K562 (cell line): ENCODE measurements around the gene RNF32.

Source experiments
- CBX2 ChIP-seq: fragments of 200-600 bp; sonication (generic); IDR thresholded peaks from one replicate; pipeline ENCODE4 v1.6.1; 2012; ENCODE audit warnings: mild to moderate bottlenecking, low read length, inconsistent platforms; ENCODE audit not compliant: insufficient read depth, poor library complexity, severe bottlenecking
- CC2D1A ChIP-seq: fragments of 450-650 bp; IDR thresholded peaks from 2 replicates; pipeline ENCODE4 v1.6.1; 2017; ENCODE audit warnings: mild to moderate bottlenecking
- EZH2 ChIP-seq: IDR thresholded peaks from 2 replicates; pipeline ENCODE4 v1.6.1; 2012; ENCODE audit warnings: low read depth, mild to moderate bottlenecking, inconsistent platforms, low read length, borderline replicate concordance
- GABPA ChIP-seq: fragments of 200-800 bp; sonication (Bioruptor generic); conservative IDR thresholded peaks from 2 replicates; pipeline ENCODE4 v1.6.1; 2016; ENCODE audit warnings: low read depth, missing genetic modification characterization, missing compliant biosample characterization
- JUND ChIP-seq, 2 experiments: IDR thresholded peaks; 2 replicates in 1 of 2; 3 replicates in 1 of 2; pipeline ENCODE4 v1.6.1; 2011; ENCODE audit warnings: borderline replicate concordance in 2 of 2, low read depth in 2 of 2, low read length in 2 of 2, improper control_type of control experiment in 1 of 2, missing biosample characterization in 1 of 2, missing genetic modification characterization in 1 of 2, missing genetic modification reagents in 1 of 2
- POLR2A ChIP-seq: fragments of 450-650 bp; conservative IDR thresholded peaks from 2 replicates; pipeline ENCODE4 v1.6.1; 2016
- RBBP5 ChIP-seq: fragments of 200-600 bp; sonication (generic); IDR thresholded peaks from 2 replicates; pipeline ENCODE4 v1.6.1; 2012; ENCODE audit warnings: borderline replicate concordance, mild to moderate bottlenecking, low read length, control low read depth, inconsistent platforms; ENCODE audit not compliant: insufficient read depth, poor library complexity, severe bottlenecking
- SIRT6 ChIP-seq: IDR thresholded peaks from one replicate; pipeline ENCODE4 v1.6.1; 2012; ENCODE audit warnings: low read depth, mild to moderate bottlenecking, control low read depth, inconsistent platforms, low read length, moderate library complexity
- SMC3 ChIP-seq: conservative IDR thresholded peaks from 2 replicates; pipeline ENCODE4 v1.6.1; 2011; ENCODE audit warnings: low read depth, low read length, improper control_type of control experiment; ENCODE audit not compliant: insufficient read depth
- SP1 ChIP-seq: sonication (generic); formaldehyde crosslinking; IDR thresholded peaks from 2 replicates; pipeline ENCODE4 v1.8.1; 2022; ENCODE audit warnings: mild to moderate bottlenecking, missing genetic modification reagents
- TARDBP ChIP-seq: fragments of 450-650 bp; IDR thresholded peaks from 2 replicates; pipeline ENCODE4 v1.6.1; 2016
- ZNF644 ChIP-seq: fragments of 200-800 bp; sonication (Bioruptor generic); IDR thresholded peaks from 2 replicates; pipeline ENCODE4 v1.6.1; 2016; ENCODE audit warnings: low read depth, missing genetic modification characterization, missing compliant biosample characterization

GRCh38 chr7:156703209-156703608, 62.6 kb downstream of the RNF32 start:
- TF ChIP-seq GABPA, result no peak
- no peak for TF ChIP-seq TARDBP
- TF ChIP-seq SIRT6, result no peak
- TF ChIP-seq SMC3, result no peak
- no peak for TF ChIP-seq EZH2
- TF ChIP-seq JUND (IDR thresholded peaks at IDR 0.05; ENCODE audit: borderline replicate concordance, low read depth, low read length), result no peak
- TF ChIP-seq JUND (tag; IDR thresholded peaks at IDR 0.05; ENCODE audit: borderline replicate concordance, low read depth, low read length), result no peak
- TF ChIP-seq SP1 (CRISPR knock-in tag), result no peak
- TF ChIP-seq RBBP5, result no peak
- TF ChIP-seq CC2D1A, result no peak
- TF ChIP-seq CBX2, result no peak
- no peak for TF ChIP-seq ZNF644
- no peak for TF ChIP-seq POLR2A
